GM21576 (cell line): ENCODE data around the gene SRP19.
"Not testable (repeated sequence)": the region's sequence is repeated elsewhere in the genome, so short reads cannot be mapped to it uniquely, and the experiment has no call there.

Experiments used
- ATAC-seq: cut with Tn5 transposase; IDR thresholded peaks from one replicate; pipeline ENCODE4 v1.9.1; 2021; ENCODE audit warnings: mild to moderate bottlenecking, moderate library complexity; ENCODE audit not compliant: unreplicated experiment

Gene SRP19

GRCh38 chr5:112860929-112861637 is at the start of gene SRP19:
TSS of gene SRP19 (plus strand) at chr5:112861287. CDS start at chr5:112861377, 90 bp downstream.
- peak; percentile 99 for ATAC-seq

DNA sequence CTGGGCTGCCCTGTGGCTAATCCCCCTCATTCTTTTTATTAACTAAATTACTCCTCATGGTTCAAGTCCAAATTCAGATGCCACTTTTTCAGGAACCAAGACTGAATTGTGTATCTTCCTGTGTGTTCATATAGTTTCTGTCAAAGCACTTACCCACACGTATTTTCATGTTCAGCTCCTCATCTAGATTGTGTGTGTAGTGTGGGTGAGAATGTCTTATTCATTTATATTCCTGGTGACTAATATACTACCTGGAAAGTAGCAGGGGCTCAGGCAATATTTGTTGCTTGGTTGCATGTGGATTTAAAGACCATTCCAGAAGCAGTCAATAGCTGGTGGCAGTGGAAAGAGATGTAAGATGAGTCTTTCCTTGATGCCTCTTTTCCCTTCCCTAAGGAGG is 48.5 kb upstream of the SRP19 start:
- ATAC-seq, result no peak

DNA sequence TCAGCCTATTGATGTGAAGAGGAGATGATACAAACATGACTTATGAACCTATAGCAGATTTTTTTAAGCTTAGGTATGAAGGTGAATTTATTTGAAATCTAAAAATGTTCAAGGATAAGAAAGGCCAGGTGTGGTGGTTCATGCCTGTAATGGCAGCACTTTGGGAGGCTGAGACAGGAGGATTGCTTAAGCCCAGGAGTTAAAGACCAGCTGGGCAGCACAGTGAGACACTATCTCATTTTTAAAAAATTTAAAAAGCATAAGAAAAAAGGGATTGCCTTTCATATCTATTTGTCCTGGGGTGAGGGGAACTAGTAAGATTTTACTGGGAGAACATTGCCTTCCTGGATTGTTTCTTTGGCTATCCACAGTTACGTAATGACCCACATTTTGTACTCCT is 40.8 kb upstream of the SRP19 start:
- no peak for ATAC-seq

DNA sequence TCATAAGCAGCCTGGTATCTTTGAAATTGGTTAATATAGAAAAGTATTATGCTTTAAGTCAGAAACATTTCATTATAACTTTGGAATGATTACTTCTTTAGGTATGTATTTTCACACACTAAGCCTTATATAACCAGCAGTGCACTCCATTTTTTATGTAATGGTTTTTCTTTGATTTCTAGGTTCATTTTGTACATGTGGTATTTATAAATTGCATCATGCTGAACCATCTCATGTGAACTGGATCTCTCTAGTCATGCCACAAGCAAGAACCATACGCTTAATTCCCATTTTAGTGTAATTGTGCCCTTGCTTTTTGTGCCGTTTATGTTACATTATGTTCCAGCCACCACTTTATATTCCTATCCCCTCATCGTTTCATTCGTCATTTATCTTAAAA is 38.6 kb upstream of the SRP19 start:
- no peak for ATAC-seq

DNA sequence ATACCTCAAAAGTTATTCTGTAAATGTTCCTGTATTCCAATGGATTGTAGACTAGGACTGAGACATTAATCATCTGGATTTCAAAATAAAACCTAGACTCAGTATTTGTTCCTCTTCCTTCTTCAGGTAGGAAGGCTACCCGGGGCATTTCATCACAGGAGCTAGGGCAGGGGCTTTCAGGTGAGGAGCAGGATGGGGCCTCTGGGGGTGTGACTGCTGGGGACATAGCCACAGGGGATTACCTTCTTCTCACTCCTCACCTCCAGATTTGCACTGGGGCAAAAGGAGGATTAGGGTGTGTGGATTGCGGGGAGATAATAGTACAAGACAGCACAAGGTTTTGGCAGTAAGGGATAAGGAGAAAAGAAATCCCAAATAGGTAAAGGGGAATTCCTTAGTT is 37.9 kb upstream of the SRP19 start:
- ATAC-seq, result no peak

- ATAC-seq, result no peak
Observed at GRCh38 chr5:112823656-112824055, 37.4 kb upstream of the SRP19 start.

GRCh38 chr5:112824197-112824596 is 36.9 kb upstream of the SRP19 start:
- no peak for ATAC-seq

- ATAC-seq, result no peak
Observed at GRCh38 chr5:112830378-112830777, 30.7 kb upstream of the SRP19 start.

- ATAC-seq, result no peak
Observed at GRCh38 chr5:112833971-112834370, 27.1 kb upstream of the SRP19 start.

- ATAC-seq, result no peak
Observed at GRCh38 chr5:112844489-112844888, 16.6 kb upstream of the SRP19 start.

DNA sequence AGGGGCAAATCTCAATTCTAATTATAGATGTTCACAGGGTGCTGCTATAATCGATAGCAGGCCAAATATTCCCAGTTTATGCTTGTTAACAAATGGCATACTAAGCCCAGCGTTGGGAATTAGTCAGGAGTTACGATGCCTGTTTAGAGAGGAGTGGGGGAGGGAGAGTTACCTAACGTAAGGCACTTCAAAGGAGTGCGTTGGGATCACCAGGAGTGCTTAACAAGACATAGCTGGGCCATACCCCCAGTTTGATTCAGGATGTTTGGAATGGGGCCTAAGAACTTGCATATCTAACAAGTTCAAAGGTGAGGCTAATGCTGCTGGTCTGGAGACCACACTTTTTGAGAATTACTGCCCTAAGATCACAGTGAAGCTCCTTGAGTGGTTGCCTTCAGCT is 14.5 kb upstream of the SRP19 start:
- no peak for ATAC-seq

DNA sequence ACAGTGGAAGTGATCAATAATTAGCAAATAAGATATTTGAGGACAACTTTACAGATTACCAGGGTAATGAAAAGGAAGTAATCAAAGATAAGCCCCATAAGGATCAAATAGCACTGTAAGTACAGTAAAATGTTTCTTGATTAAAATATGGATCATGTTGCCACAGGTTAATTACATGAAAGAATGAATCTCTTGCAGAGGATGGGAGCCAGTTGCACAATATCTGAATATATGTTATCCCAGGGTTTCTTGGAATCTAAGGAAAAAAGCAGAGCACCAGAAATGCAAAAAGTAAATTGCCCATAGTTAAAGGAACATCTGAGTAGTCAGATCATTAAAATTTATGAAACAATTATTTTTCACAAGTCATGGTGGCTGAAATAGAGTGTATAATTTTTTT is 13.8 kb upstream of the SRP19 start:
- no peak for ATAC-seq

- peak; percentile 98 for ATAC-seq
Observed at GRCh38 chr5:112848116-112848811, 12.8 kb upstream of the SRP19 start.

- ATAC-seq, result no peak
Observed at GRCh38 chr5:112849912-112850311, 11.2 kb upstream of the SRP19 start.

DNA sequence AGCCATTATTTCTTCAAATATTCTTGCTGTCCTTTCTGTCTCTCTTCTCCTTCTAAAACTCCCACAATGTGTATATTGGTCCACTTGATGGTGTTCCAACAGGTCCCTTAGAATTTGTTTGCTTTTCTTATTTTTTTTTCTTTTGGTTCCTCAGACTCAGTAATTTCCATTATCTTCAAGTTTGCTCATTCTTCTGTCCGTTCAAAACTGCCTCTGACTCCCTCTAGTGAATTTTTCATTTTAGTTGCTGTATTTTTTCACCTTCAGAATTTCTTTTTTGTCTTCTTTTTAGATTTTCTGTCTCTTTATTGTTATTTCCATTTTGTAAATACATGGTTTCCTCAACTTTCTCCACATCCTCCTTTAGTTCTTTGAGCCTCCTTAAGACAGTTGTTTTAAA is 6.4 kb upstream of the SRP19 start:
- no peak for ATAC-seq

DNA sequence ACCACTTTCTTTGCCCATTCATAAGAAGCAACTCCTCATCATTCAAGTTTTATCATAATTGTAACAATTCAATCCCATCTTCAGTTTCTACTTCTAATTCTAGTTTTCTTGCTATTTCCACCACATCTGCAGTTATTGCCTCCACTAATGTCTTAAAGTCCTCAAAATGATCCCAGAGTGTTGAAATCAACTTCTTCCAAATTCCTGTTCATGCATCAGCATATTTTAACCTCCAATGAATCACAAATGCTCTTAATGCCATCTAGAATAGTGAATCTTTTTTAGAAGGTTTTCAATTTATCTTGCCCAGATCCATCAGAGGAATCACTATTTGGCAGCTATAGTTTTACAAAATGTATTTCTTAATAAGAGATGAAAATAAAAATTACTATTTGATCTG is 3.2 kb upstream of the SRP19 start:
- ATAC-seq, result no peak

GRCh38 chr5:112860571-112860928 is 537 bp upstream of the SRP19 start:
- ATAC-seq, result not testable (repeated sequence)

- ATAC-seq, result no peak
Observed at GRCh38 chr5:112861638-112861985, 525 bp downstream of the SRP19 start.

GRCh38 chr5:112862085-112862484 is 998 bp downstream of the SRP19 start:
- ATAC-seq, result no peak

DNA sequence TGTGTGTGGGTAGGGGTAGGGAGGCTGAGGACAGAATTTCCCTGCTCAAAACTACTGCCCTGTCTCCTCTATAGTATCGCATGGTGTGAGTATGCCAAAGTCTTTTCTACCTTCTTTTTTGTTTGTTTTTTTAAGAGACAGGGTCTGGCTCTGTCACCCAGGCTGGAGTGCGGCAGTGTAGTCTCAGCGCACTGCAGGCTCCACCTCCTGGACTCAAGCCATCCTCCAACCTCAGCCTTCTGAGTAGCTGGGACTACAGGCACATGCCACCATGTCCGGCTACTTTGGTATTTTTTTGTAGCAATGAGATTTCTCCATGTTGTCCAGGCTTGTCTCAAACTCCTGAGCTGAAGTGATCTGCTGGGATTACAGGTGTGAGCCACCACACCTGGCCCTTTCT is 2.5 kb downstream of the SRP19 start:
- ATAC-seq, result no peak

DNA sequence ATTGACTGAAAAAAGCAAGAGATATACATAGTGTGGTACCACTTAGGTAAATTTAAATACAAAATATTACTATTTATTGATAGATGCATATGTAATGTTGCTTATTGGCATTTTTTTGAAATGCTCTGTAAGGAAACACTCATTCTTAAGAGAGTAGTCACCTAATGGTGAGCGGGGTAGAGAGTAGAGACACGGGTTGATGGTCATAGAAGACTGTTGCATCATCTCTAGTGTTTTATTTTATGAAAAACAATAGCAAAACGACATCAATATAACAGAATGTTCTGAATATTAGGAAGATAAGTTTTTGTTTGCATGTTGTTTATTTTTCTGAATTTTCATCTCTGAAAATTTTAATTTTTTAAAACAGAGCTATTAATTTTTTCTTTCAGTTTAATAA is 4.0 kb downstream of the SRP19 start:
- ATAC-seq, result no peak

- ATAC-seq, result no peak
Observed at GRCh38 chr5:112866739-112867138, 5.7 kb downstream of the SRP19 start.

DNA sequence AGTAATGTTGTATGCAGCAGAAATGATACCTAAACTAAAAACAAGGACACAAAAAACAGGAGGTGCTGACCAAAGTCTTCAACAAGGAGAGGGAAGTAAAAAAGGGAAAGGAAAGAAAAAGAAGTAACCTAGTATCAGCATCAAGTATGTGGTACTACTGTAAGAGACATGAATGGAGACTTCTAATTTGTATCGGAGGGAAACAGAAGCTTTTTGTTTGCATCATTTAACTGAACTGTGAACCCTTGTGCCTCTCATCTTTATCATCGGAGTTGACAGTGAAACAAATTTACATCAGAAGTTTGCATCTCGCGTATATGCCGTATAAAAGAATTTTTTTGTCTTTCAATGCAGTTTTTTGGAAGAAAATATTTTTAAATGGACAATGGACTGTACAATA is 6.3 kb downstream of the SRP19 start:
- ATAC-seq, result no peak
